ENCODE results near the gene MAEL. TPM values are rescaled to one million over a fixed set of nuclear protein-coding genes. Genes with fewer than 3 reads are reported as not detected.

MAEL gene
- total RNA-seq: under 0.01 TPM in 1 of 2 replicates, not detected in the other

GRCh38 chr1:166988974-166989515 is at the start of gene MAEL:
TSS of gene MAEL (plus strand) at chr1:166989280. CDS start at chr1:166989353, 73 bp downstream.
- DNase-seq (ENCODE audit: low read depth in 2 of 2): no peak

DNA sequence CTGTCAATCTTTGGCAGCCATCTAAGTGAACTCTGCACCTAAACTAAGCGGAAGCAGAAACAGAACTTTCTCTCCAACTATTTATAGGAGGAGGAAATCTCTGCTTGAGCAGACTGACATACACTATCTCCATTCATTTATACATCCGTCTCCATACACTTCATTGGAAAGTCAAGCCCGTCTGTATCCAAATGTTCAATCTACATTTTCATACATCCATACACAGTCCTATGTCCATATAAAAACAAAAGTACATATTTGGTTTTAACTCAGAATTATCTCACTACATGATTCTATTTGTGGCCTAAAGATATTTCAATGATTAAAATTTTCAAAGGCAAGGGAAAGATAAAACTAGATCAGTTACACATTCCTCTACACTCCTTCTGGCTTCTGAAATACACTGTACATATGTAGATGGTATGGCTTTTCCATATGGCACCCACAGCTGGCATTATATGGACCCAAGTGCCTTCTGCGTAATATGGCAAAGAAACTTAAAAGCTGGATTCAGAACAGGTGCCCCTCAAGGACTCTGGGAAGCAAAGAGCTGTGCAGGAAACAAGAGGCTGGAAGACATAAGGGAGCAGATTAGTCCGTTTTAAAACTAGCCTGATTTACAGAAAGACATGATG is 49.2 kb upstream of the MAEL start:
- DNase-seq (ENCODE audit: low read depth in 2 of 2): no peak

DNA sequence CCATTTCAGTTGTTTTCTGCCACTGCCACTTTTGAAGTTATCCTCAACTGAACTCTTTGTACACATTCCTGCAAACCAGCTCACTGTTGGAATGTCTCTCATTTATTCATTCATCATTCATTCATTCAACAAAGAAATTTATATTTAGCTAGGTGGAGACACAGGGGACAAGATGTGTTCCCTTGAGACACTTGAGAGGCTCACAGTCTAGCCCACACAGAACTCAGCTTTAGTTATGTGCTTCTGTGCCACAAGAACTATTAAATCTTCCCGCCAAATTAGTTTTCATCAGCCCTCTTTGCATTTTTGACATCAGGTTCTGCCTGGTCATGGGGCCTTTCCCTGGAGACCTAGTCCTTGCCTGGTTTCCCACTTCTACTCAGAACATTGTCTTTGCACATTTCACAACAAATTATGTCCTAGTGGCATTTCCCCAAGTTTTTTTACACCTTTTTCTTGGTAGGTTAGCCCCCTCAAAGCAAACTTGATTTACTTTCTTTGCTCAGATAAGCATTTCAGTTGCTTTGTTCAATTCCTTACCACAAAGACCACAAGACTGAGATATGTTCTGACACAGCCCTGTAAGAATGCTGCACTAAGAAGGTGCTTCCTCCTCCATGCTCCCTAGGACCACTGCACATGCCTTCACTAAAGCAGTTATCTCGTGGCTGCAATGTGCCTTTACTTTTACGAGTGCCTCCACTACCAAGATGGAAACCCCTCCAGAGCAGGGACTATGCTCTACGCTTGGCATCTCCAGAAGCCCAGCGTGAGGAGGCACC is 44.7 kb upstream of the MAEL start:
- DNase-seq (ENCODE audit: low read depth in 2 of 2): no peak

GRCh38 chr1:166947398-166948043 is 41.6 kb upstream of the MAEL start:
- DNase-seq (ENCODE audit: low read depth in 2 of 2): peak in 1 of 2 donors; percentile 12

- DNase-seq (ENCODE audit: low read depth in 2 of 2): no peak
These were observed 40.2 kb upstream of the MAEL start for GRCh38 chr1:166948856-166949350.

GRCh38 chr1:166950156-166950555 is 38.9 kb upstream of the MAEL start:
- DNase-seq (ENCODE audit: low read depth in 2 of 2): no peak

DNA sequence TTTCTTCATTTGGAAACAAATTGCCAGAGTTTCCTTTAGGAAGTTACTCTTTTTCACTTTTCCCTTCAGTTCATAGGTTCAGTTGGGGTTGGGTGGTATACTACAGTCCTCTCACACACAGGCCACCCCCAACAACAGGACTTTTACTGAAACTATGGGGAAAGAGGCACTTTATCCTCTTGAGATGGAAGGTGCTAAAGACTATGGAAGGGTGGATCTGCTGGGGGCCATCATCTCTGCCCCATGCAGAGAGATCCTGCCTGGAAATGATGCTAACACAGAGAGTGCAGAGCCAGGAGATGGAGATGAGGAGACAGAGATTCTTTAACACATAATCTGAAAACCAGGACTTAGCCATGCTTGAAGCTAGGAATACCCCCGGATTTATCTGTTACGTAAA is 38.0 kb upstream of the MAEL start:
- DNase-seq (ENCODE audit: low read depth in 2 of 2): no peak

- no peak for DNase-seq (ENCODE audit: low read depth in 2 of 2)
These were observed 36.9 kb upstream of the MAEL start for GRCh38 chr1:166952002-166952746.

DNA sequence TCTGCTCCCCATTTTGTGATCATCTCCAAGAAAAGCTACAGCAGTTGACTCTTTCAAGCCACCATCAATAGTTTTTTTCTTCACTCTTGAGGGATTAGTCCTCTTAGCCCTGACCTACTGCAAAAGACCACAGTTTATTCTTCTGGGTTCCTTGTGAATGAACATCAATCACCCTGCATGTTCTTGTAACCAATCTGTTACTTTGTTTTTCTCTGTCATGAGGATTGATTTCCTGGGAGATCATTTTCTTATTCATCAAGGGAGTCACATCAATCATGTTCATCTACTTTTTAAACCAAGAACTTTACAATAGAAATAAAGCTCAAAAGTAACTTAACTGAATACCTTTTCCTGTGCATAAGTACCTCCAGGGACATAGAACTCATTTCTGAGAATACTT is 35.6 kb upstream of the MAEL start:
- no peak for DNase-seq (ENCODE audit: low read depth in 2 of 2)

DNA sequence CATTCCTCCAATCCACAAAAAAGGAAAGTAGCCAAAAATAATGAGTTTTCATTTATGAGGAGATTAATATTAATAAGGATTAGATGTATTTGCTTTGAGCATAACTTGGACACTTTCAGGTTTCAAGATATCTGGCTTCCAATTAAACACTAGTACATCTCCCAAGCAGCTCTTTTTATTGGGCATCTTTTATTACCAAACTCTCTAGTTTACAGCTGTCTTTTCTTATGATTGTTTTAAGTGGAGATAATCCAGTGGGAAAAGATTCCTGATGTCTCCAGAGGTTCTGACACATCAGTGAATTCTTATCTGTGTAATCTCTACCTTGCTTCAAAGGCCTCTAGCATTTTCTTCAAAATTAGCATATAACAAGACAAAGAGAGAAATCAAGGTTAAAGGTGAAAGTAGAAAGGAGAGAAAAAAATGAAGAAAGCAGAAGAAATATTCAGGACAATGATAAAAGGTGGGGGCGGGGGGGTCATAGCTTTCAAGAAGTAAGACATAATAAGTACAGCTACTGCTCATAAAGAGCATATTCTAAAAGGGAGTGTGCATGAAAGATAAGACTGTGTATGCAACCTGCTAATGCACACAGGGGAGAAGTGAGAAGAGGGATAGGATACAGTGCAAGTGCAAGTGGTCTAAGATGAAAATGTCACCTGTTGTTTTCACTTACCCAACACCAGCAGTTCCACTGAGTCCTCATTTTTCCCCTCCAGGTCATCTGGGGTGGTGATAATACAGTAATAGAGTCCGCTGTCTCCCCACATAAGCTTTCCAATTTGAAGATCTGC is 32.8 kb upstream of the MAEL start:
- no peak for DNase-seq (ENCODE audit: low read depth in 2 of 2)

GRCh38 chr1:166956872-166957271 is 32.2 kb upstream of the MAEL start:
- DNase-seq (ENCODE audit: low read depth in 2 of 2): no peak

DNA sequence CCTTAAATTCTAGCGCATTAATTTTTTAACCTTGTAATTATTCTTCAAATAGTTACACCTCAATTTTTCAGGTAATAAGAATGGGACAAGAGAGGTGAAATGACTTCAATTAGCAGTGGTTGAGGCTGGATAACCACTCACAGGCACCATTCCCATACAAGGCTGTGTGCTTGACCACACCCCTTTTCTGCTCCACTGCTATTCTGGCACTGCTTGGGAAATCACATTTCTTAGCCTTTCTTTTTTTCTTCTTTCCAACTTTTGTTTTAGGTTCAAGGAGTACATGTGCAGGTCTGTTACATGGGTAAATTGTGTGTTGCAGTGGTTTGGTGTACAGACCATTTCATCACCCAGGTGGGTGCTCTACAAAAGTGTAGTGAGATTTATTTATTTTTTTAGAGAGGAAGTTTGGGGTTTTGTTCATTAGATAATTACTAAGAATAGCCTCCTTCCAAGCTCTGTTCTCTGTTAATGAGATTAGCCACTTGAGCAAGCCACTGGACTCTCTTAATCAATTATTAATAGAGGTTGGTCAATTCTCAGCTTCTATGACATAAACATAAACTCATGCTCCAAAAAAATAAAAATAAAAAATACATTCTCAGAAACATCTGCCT is 28.1 kb upstream of the MAEL start:
- no peak for DNase-seq (ENCODE audit: low read depth in 2 of 2)

DNA sequence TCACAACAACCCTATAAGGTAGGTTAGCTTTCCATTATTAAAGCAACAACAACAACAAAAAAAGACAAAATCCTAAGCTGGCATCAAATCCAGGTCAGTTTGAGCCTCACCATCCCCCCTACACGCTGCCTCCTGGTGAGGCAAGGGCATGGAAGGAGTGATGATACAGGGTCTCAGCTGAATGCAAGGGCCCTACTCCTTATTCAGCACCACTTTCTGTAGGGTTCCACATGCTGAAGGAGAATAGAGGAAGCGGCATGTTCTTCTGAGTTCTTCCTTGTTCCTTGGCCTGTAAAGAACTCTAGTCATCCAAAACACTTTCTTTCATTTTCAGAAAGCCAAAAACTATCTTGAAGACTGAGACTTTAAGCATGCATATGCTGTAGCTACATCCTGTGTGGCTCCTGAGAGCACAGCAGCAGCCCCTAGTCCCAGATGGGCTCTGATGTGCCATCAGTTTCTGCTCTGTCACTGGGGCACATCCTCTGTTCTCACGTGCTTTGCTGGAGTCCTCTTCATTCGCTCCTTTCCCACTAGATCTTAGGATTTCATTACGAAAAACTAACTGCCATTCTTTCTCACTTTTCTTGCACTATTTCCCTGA is 19.9 kb upstream of the MAEL start:
- no peak for DNase-seq (ENCODE audit: low read depth in 2 of 2)

DNA sequence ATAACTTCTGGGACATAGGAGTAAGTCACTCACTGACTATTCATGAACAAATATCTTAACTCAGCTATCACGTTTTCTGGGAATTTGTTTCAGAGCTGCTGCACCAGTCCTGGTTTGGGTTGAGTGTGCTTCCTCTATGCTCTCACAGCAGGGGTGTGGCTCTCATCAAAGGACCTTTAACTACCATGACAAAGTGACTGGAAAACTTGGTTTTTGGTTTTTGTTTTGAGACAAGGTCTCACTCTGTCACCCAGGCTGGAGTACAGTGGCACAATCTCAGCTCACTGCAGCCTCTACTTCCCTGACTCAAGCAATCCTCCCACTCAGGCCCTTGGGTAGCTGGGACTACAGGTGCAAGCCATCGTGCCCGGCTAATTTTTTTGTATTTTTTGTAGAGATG is 17.8 kb upstream of the MAEL start:
- no peak for DNase-seq (ENCODE audit: low read depth in 2 of 2)

DNA sequence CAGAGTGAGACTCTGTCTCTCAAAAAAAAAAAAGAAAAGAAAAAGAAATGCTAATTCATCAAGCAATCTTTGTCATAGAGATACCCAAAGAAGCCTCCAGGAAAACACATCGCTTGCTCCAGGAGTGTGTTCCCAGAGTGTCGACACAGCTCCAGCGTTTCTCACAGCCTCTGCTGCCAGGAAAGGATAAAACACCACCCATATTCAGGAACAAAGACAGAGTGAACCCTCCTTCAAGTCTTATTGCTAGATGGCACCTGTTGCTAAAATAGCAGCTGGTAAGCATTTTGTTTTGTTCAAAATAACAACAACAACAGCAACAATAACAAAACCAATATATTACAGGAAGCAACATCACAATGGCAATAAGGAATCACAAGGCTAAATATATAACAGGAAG is 16.9 kb upstream of the MAEL start:
- DNase-seq (ENCODE audit: low read depth in 2 of 2): no peak

- no peak for DNase-seq (ENCODE audit: low read depth in 2 of 2)
These were observed 16.3 kb upstream of the MAEL start for GRCh38 chr1:166972826-166973225.

GRCh38 chr1:166974647-166975345 is 14.3 kb upstream of the MAEL start:
- no peak for DNase-seq (ENCODE audit: low read depth in 2 of 2)

DNA sequence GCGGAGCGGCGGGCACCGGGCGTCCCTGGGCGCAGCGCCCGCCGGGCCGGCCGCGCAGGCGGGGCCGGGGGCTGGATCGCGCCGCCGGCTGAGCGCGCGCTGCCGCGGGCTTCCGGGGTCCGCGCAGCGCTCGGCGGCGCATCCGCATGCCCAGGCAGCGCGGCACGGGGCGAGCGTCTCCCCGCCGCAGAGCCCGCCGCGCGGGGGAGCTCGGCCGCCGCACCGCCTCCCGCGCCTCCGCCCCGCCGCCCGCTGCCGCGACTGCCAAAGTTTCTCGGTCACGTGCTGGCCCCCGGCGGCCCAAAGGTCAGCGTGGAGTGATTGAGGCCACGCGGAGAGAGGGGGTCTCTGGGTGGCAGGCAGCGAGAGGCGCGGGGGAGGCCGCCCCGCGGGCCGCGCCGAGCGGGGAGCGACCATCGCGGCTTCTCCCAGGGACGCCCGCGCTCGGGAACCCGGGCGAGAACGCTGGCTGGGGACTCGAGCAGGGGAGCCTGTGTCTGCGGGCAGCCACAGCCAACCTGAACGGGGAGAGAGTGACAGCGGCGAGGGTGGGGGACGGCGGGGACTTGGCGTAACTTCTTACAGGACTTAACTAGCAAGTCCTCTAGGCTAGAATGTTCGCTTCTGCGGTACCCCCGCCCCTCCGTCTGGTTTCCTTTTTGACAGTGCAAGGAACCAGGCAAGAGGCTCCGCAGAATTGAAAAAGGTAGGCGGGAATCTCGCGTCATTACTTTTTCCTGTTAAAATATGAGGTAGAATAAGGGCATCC is 13.5 kb upstream of the MAEL start, which contains the start of gene ILDR2:
Gene ILDR2 (minus strand): TSS at position 180 of the 769 bp plus-strand sequence. CDS start 272 bp downstream, outside the sequence.
- peak in 1 of 2 donors; percentile 12 for DNase-seq (ENCODE audit: low read depth in 2 of 2)
